Activated naive CD8-positive, alpha-beta T cell treated with anti-CD3 and anti-CD28 coated beads for 36 hours (primary cell): ENCODE results near the gene ZNF263. TPM values are rescaled to one million over a fixed set of nuclear protein-coding genes. Genes with fewer than 3 reads are reported as not detected.

Experiments used
- DNase-seq: peaks from one replicate; pipeline ENCODE4 v3.0.0; 2021
- H3K27ac Mint-ChIP-seq: one replicate; pipeline ENCODE4 v1.8.0; 2022; ENCODE audit warnings: mild to moderate bottlenecking, moderate library complexity, mixed read lengths
- H3K27me3 Mint-ChIP-seq: one replicate; pipeline ENCODE4 v1.8.0; 2022; ENCODE audit warnings: mild to moderate bottlenecking, mixed read lengths
- H3K36me3 Mint-ChIP-seq: one replicate; pipeline ENCODE4 v1.8.0; 2021; ENCODE audit warnings: mild to moderate bottlenecking, mixed read lengths
- H3K4me1 Mint-ChIP-seq: one replicate; pipeline ENCODE4 v1.8.0; 2021; ENCODE audit warnings: mixed read lengths
- H3K4me3 Mint-ChIP-seq: one replicate; pipeline ENCODE4 v1.8.0; 2022; ENCODE audit warnings: mild to moderate bottlenecking, moderate library complexity, mixed read lengths
- H3K9me3 Mint-ChIP-seq: one replicate; pipeline ENCODE4 v1.8.0; 2022; ENCODE audit warnings: mixed read lengths
- total RNA-seq, 2 experiments: library from RNA; stranded (reverse); gene quantifications; one replicate each; pipeline ENCODE4 v1.2.3, GENCODE V29; 2021

Gene ZNF263
- total RNA-seq, 2 experiments from 2014 or later, result 29.7 to 30.5 TPM

DNA sequence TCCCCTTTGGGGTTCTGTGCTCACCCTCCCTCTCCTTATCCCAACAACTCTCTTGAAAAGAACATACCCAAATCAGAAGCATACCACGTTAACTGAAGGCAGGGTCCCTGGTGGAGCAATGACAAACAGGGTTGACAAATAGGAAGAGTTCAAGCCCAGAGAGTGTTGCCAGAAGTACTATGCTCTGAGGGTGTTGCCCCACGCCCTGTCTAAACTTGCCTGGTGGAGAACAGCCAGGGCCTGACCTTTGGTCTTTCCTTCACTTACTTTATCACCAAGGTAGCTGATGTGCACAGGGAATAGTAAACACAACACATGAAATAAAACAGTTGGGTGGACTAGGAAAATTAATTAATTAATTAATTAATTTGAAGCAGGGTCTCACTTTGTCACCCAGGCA is 45.4 kb downstream of the ZNF263 start:
- Mint-ChIP-seq H3K27ac (no peak overlapping the region), H3K4me3 (no peak overlapping the region), H3K36me3 (peaks cover 9% of the 10 kb centered on the region), H3K9me3 (peaks cover 19% of the 10 kb centered on the region), H3K4me1 (no peaks in the 10 kb centered on the region), H3K27me3 (no peaks in the 10 kb centered on the region)
- no peak for DNase-seq

Other genes starting within 250 kb of the ZNF263 start
- under 1 TPM; 0.31 to 0.56 TPM for gene BICDL2, start 246.5 kb upstream of the ZNF263 start, total RNA-seq
- 1 to 10 TPM in 1 of 2 experiments, under 1 TPM in 1; 0.99 to 1.6 TPM for gene MMP25, start 236.9 kb upstream of the ZNF263 start, total RNA-seq
- 1,000 to 10,000 TPM; 1,056 to 1,060 TPM for gene IL32, start 217.9 kb upstream of the ZNF263 start, total RNA-seq
- not detected for gene ZSCAN10, start 184.2 kb upstream of the ZNF263 start, total RNA-seq
- gene ZNF205, start 170.9 kb upstream of the ZNF263 start, total RNA-seq, result under 1 TPM; 0.35 to 0.36 TPM
- 1 to 10 TPM; 7.6 to 9.1 TPM for gene ZNF213, start 148.5 kb upstream of the ZNF263 start, total RNA-seq
- gene OR1F1, start 95.3 kb upstream of the ZNF263 start, total RNA-seq, result not detected
- gene ZNF200, start 48.3 kb upstream of the ZNF263 start, total RNA-seq, result 10 to 100 TPM; 12.2 to 12.8 TPM
- gene MEFV, start 26.9 kb upstream of the ZNF263 start, total RNA-seq, result under 1 TPM; 0.08 to 0.12 TPM
- 1 to 10 TPM; 4.8 to 5.3 TPM for gene TIGD7, start 21.9 kb downstream of the ZNF263 start, total RNA-seq
- 10 to 100 TPM; 34.2 to 35.5 TPM for gene ZNF75A, start 22.0 kb downstream of the ZNF263 start, total RNA-seq
- gene OR2C1, start 72.4 kb downstream of the ZNF263 start, total RNA-seq, result not detected
- gene ZSCAN32, start 117.5 kb downstream of the ZNF263 start, total RNA-seq, result 10 to 100 TPM; 14.0 to 16.7 TPM
- 10 to 100 TPM in 1 of 2 experiments, 1 to 10 TPM in 1; 9.8 to 10.5 TPM for gene ZNF174, start 117.7 kb downstream of the ZNF263 start, total RNA-seq
- 1 to 10 TPM; 2.7 TPM for gene ZNF597, start 160.0 kb downstream of the ZNF263 start, total RNA-seq
- gene NAA60, start 160.2 kb downstream of the ZNF263 start, total RNA-seq, result 10 to 100 TPM; 37.5 to 38.2 TPM
- gene C16orf90, start 212.0 kb downstream of the ZNF263 start, total RNA-seq, result not detected
- gene CLUAP1, start 217.5 kb downstream of the ZNF263 start, total RNA-seq, result 10 to 100 TPM in 1 of 2 experiments, 1 to 10 TPM in 1; 8.8 to 10.1 TPM